ENCODE measurements around the gene XPC. TPM values are rescaled to one million over a fixed set of nuclear protein-coding genes. Genes with fewer than 3 reads are reported as not detected.

Gene XPC
- total RNA-seq, 1 experiment from 2014 or later, result 13.0 TPM

- peak; percentile 54 for DNase-seq (ENCODE audit: low read depth)
These were observed 7.8 kb downstream of the XPC start for GRCh38 chr3:14170531-14171159.

- DNase-seq (ENCODE audit: low read depth), result no peak
These were observed 8.5 kb downstream of the XPC start for GRCh38 chr3:14169871-14170270.

GRCh38 chr3:14169435-14169834 lies 9.0 kb downstream of the XPC start:
- no peak for DNase-seq (ENCODE audit: low read depth)

GRCh38 chr3:14166877-14167603 lies 11.4 kb downstream of the XPC start:
- peak; percentile 40 for DNase-seq (ENCODE audit: low read depth)

- DNase-seq (ENCODE audit: low read depth), result no peak
These were observed 16.2 kb downstream of the XPC start for GRCh38 chr3:14162178-14162577.

- DNase-seq (ENCODE audit: low read depth), result no peak
These were observed 17.1 kb downstream of the XPC start for GRCh38 chr3:14161282-14161681.

- DNase-seq (ENCODE audit: low read depth), result no peak
These were observed 19.0 kb downstream of the XPC start for GRCh38 chr3:14159426-14159825.

- DNase-seq (ENCODE audit: low read depth), result no peak
These were observed 20.0 kb downstream of the XPC start for GRCh38 chr3:14158370-14158769.

- no peak for DNase-seq (ENCODE audit: low read depth)
These were observed 20.4 kb downstream of the XPC start for GRCh38 chr3:14157951-14158350.

GRCh38 chr3:14156843-14157561 lies 21.4 kb downstream of the XPC start:
- DNase-seq (ENCODE audit: low read depth), result no peak

- DNase-seq (ENCODE audit: low read depth), result no peak
These were observed 22.2 kb downstream of the XPC start for GRCh38 chr3:14156201-14156600.

GRCh38 chr3:14154895-14155440 lies 23.4 kb downstream of the XPC start:
- DNase-seq (ENCODE audit: low read depth), result no peak

GRCh38 chr3:14154276-14154675 lies 24.1 kb downstream of the XPC start:
- DNase-seq (ENCODE audit: low read depth), result no peak

GRCh38 chr3:14153663-14154062 lies 24.7 kb downstream of the XPC start:
- DNase-seq (ENCODE audit: low read depth), result no peak

- DNase-seq (ENCODE audit: low read depth), result no peak
These were observed 25.4 kb downstream of the XPC start for GRCh38 chr3:14152963-14153355.

GRCh38 chr3:14152233-14152962 lies 26.0 kb downstream of the XPC start:
- no peak for DNase-seq (ENCODE audit: low read depth)

- no peak for DNase-seq (ENCODE audit: low read depth)
These were observed 26.8 kb downstream of the XPC start for GRCh38 chr3:14151471-14152083.

- DNase-seq (ENCODE audit: low read depth), result no peak
These were observed 27.7 kb downstream of the XPC start for GRCh38 chr3:14150491-14151230.

GRCh38 chr3:14150078-14150477 lies 28.3 kb downstream of the XPC start:
- DNase-seq (ENCODE audit: low read depth), result no peak

GRCh38 chr3:14148041-14148985 lies 30.1 kb downstream of the XPC start:
- DNase-seq (ENCODE audit: low read depth), result no peak

Data from M059J (cell line).